Lower leg skin (tissue), 3 donors: ENCODE data around the gene STAM2.

Source experiments
- CTCF ChIP-seq, 3 donors: fragments of 450-650 bp; IDR thresholded peaks; one replicate each; pipeline ENCODE4 v1.5.1; 2016; ENCODE audit warnings: antibody characterized with exemption in 3 of 3, mild to moderate bottlenecking in 3 of 3, moderate library complexity in 2 of 3
- POLR2A ChIP-seq, 2 donors: fragments of 450-650 bp; IDR thresholded peaks; one replicate each; pipeline ENCODE4 v1.6.1; 2016 to 2017; ENCODE audit warnings: antibody characterized with exemption in 2 of 2, mild to moderate bottlenecking in 1 of 2, moderate library complexity in 1 of 2

- TF ChIP-seq CTCF (IDR thresholded peaks at IDR 0.05) = no peak
- TF ChIP-seq POLR2A (IDR thresholded peaks at IDR 0.05) = no peak
These were observed 76.8 kb downstream of the STAM2 start, which contains the start of gene CACNB4 for GRCh38 chr2:152098496-152099366.
